MM.1S (cell line): Measurements from ENCODE around the gene MTM1.

Experiments used
- DNase-seq: peaks from one replicate; pipeline ENCODE4 v3.0.0-alpha.2; 2015
- H2AFZ ChIP-seq: fragments of 300-600 bp; sonication (generic); 2 replicates; pipeline ENCODE4 v1.6.0; 2016; ENCODE audit warnings: antibody characterized with exemption, low read length
- H3F3A ChIP-seq: fragments of 300-600 bp; sonication (generic); 2 replicates; pipeline ENCODE4 v1.6.1; 2016; ENCODE audit warnings: mild to moderate bottlenecking, antibody characterized with exemption, low read length, moderate library complexity, mixed read lengths; ENCODE audit not compliant: insufficient read depth
- H3K27ac ChIP-seq: fragments of 300-600 bp; sonication (generic); 2 replicates; pipeline ENCODE4 v1.5.1; 2016; ENCODE audit warnings: mild to moderate bottlenecking, low read length
- H3K27me3 ChIP-seq: fragments of 300-600 bp; sonication (generic); replicated peaks from 2 replicates; pipeline ENCODE4 v1.6.0; 2016; ENCODE audit warnings: low read length; ENCODE audit not compliant: insufficient read depth
- H3K36me3 ChIP-seq: fragments of 300-600 bp; sonication (generic); replicated peaks from 2 replicates; pipeline ENCODE4 v1.6.1; 2016; ENCODE audit warnings: mild to moderate bottlenecking, low read length, mixed read lengths; ENCODE audit not compliant: insufficient read depth
- H3K4me1 ChIP-seq: fragments of 300-600 bp; sonication (generic); 2 replicates; pipeline ENCODE4 v1.6.1; 2016; ENCODE audit warnings: low read length, mixed read lengths
- H3K4me2 ChIP-seq: fragments of 300-600 bp; sonication (generic); 2 replicates; pipeline ENCODE4 v1.6.0; 2016; ENCODE audit warnings: low read depth, low read length
- H3K4me3 ChIP-seq: fragments of 300-600 bp; sonication (generic); 2 replicates; pipeline ENCODE4 v1.5.1; 2016; ENCODE audit warnings: low read length, mixed read lengths
- H3K79me2 ChIP-seq: fragments of 300-600 bp; sonication (generic); 2 replicates; pipeline ENCODE4 v1.6.1; 2016; ENCODE audit warnings: mixed run types, low read length, mixed read lengths
- H3K9ac ChIP-seq: fragments of 300-600 bp; sonication (generic); 2 replicates; pipeline ENCODE4 v1.6.1; 2016; ENCODE audit warnings: low read length, mixed read lengths
- H3K9me2 ChIP-seq: fragments of 300-600 bp; sonication (generic); replicated peaks from 2 replicates; pipeline ENCODE4 v1.6.1; 2016; ENCODE audit warnings: mild to moderate bottlenecking, low read length, mixed read lengths; ENCODE audit not compliant: insufficient read depth
- H3K9me3 ChIP-seq: fragments of 300-600 bp; sonication (generic); replicated peaks from 2 replicates; pipeline ENCODE4 v1.6.1; 2016; ENCODE audit warnings: mild to moderate bottlenecking, low read length, mixed read lengths; ENCODE audit not compliant: insufficient read depth
- H4K20me1 ChIP-seq: fragments of 300-600 bp; sonication (generic); 2 replicates; pipeline ENCODE4 v1.6.1; 2016; ENCODE audit warnings: mild to moderate bottlenecking, low read length, moderate library complexity, mixed read lengths; ENCODE audit not compliant: insufficient read depth
- CTCF ChIP-seq: fragments of 300-600 bp; sonication (generic); IDR thresholded peaks from 2 replicates; pipeline ENCODE4 v1.5.1; 2016; ENCODE audit warnings: antibody characterized with exemption, low read length, mixed read lengths
- EZH2 ChIP-seq: fragments of 300-600 bp; sonication (generic); optimal IDR thresholded peaks from 2 replicates; pipeline ENCODE3; 2017; ENCODE audit warnings: low read depth, mild to moderate bottlenecking, antibody characterized with exemption, low read length, mixed read lengths
- EZH2phosphoT487 ChIP-seq: fragments of 300-600 bp; sonication (generic); IDR thresholded peaks from 2 replicates; pipeline ENCODE4 v1.6.1; 2018; ENCODE audit warnings: antibody characterized with exemption, low read length

Gene MTM1

GRCh38 chrX:150530821-150531220 is 37.6 kb upstream of the MTM1 start:
- Histone ChIP-seq H3K27me3 (no peaks in the 10 kb centered on the region), H3K9ac (no peak overlapping the region), H3K4me2 (no peak overlapping the region), H3K27ac (no peak overlapping the region), H4K20me1 (no peaks in the 10 kb centered on the region), H3F3A (no peaks in the 10 kb centered on the region), H3K36me3 (no peaks in the 10 kb centered on the region), H3K4me1 (no peaks in the 10 kb centered on the region), H3K9me2 (no peaks in the 10 kb centered on the region), H3K4me3 (no peak overlapping the region), H3K79me2 (no peaks in the 10 kb centered on the region), H2AFZ (no peak overlapping the region), H3K9me3 (no peaks in the 10 kb centered on the region)
- DNase-seq, result no peak
- no peak for TF ChIP-seq EZH2
- TF ChIP-seq EZH2phosphoT487, result no peak
- TF ChIP-seq CTCF, result no peak

- Histone ChIP-seq H4K20me1 (no peaks in the 10 kb centered on the region), H3K4me3 (no peak overlapping the region), H3K4me2 (no peak overlapping the region), H3K79me2 (no peaks in the 10 kb centered on the region), H3K9me2 (no peaks in the 10 kb centered on the region), H2AFZ (no peak overlapping the region), H3K27ac (no peak overlapping the region), H3K9ac (no peak overlapping the region), H3K4me1 (no peaks in the 10 kb centered on the region), H3K36me3 (no peaks in the 10 kb centered on the region), H3K27me3 (no peaks in the 10 kb centered on the region), H3K9me3 (no peaks in the 10 kb centered on the region), H3F3A (no peaks in the 10 kb centered on the region)
- TF ChIP-seq EZH2 (no peak), EZH2phosphoT487 (no peak), CTCF (no peak)
- no peak for DNase-seq
Measured at GRCh38 chrX:150531467-150531866, 37.0 kb upstream of the MTM1 start.

GRCh38 chrX:150533863-150534262 is 34.6 kb upstream of the MTM1 start:
- no peak overlapping the region for H3K27ac ChIP-seq
- DNase-seq, result no peak
- H3K27me3 ChIP-seq, result no peaks in the 10 kb centered on the region
- H3K4me1 ChIP-seq, result no peaks in the 10 kb centered on the region
- no peaks in the 10 kb centered on the region for H3F3A ChIP-seq
- H4K20me1 ChIP-seq, result no peaks in the 10 kb centered on the region
- no peak overlapping the region for H2AFZ ChIP-seq
- TF ChIP-seq EZH2 (no peak), CTCF (no peak), EZH2phosphoT487 (no peak)
- H3K4me3 ChIP-seq, result no peak overlapping the region
- no peak overlapping the region for H3K9ac ChIP-seq
- H3K36me3 ChIP-seq, result no peaks in the 10 kb centered on the region
- no peaks in the 10 kb centered on the region for H3K79me2 ChIP-seq
- no peak overlapping the region for H3K4me2 ChIP-seq
- H3K9me3 ChIP-seq, result no peaks in the 10 kb centered on the region
- H3K9me2 ChIP-seq, result no peaks in the 10 kb centered on the region
